ENCODE results near the gene SYT6. TPM values are rescaled to one million over a fixed set of nuclear protein-coding genes. Genes with fewer than 3 reads are reported as not detected.

SYT6 gene
- total and polyA plus RNA-seq, 2 of the 13 experiments (the other 11 are each of a cell fraction or from before 2014, with no cell fraction given) = not detected

DNA sequence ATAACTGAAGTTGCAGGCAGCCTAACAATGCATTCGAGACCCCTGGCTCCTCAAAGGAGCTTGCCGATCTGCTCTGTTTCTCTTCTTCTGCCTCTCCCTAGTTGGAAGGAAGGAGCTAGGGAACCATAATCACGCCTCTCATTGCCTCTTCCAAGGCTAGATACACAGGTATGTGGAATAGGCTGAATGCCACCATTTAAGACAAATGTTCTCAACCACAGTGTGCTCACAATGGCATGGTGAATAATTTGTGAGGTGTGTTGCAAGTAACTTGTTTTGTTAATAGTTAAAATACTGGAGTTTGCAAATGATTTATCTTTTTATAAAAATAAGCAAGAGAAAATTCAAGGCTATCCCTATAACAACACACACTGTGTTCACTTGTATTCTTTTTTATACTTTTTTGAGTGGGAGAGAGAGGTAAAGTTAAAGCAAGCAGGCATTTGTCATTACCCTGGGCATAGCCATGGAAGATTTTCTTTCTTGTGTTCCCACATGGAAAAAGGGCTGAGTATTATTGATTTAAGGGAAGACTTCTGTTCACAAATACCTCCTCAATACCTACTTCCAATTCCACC lies 45.4 kb upstream of the SYT6 start:
- WGBS (ENCODE audit: low lambda C conversion rate) = 36% methylated on average over 3 of the region's 3 CpGs
- TF ChIP-seq PHF8 (CRISPR knock-in tag; IDR thresholded peaks at IDR 0.05) (no peak), EEA1 (CRISPR knock-in tag; IDR thresholded peaks at IDR 0.05; ENCODE audit: borderline replicate concordance) (no peak), FLYWCH1 (CRISPR knock-in tag; IDR thresholded peaks at IDR 0.05) (no peak), ETV6 (CRISPR knock-in tag; conservative IDR thresholded peaks at IDR 0.05) (no peak), TOE1 (CRISPR knock-in tag; IDR thresholded peaks at IDR 0.05) (no peak)
- TF ChIP-seq, protein P1, sequence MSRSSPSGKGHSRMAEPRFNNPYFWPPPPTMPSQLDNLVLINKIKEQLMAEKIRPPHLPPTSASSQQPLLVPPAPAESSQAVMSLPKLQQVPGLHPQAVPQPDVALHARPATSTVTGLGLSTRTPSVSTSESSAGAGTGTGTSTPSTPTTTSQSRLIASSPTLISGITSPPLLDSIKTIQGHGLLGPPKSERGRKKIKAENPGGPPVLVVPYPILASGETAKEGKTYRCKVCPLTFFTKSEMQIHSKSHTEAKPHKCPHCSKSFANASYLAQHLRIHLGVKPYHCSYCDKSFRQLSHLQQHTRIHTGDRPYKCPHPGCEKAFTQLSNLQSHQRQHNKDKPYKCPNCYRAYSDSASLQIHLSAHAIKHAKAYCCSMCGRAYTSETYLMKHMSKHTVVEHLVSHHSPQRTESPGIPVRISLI (CRISPR knock-in tag; IDR thresholded peaks at IDR 0.05; ENCODE audit: borderline replicate concordance) = no peak
- no TSS peak for BruUV-seq (replicated peaks)
- H2AFZ ChIP-seq (ENCODE audit: low read length) = no peak overlapping the region
- ChIA-PET POLR2A (no interaction called here), CTCF (ENCODE audit: low intra/inter-chr PET ratio, low total read pairs) (no interaction called here)
- H3K4me2 ChIP-seq (ENCODE audit: low read depth, low read length) = no peak overlapping the region
- intact Hi-C loops (cut with micrococcal nuclease; ENCODE audit: unreplicated experiment) (no loop called here), in situ Hi-C loops (cut with HindIII; ENCODE audit: extremely low pct_ligation_motif_present, low pct_unique_long_range_greater_than_20kb) (no loop called here)
- no peaks in the 10 kb centered on the region for H4K20me1 ChIP-seq (ENCODE audit: insufficient read depth, low read length)
- DNase-seq (ENCODE audit: low spot score) = no peak
- H3K27ac ChIP-seq (ENCODE audit: extremely low read length, insufficient read depth, low read length) = no peak overlapping the region
- H3K36me3 ChIP-seq (replicated peaks in 1 of 2; ENCODE audit: control insufficient read depth in 1 of 2, insufficient read depth in 2 of 2, low read length in 2 of 2) = no peaks in the 10 kb centered on the region
- no peak overlapping the region for H3K9ac ChIP-seq (ENCODE audit: insufficient read depth, low read depth, low read length)
- FAIRE-seq = no peak
- H3K79me2 ChIP-seq (ENCODE audit: insufficient read depth, low read length) = no peaks in the 10 kb centered on the region
- no peaks in the 10 kb centered on the region for H3K9me3 ChIP-seq (ENCODE audit: low read length)
- H3K27me3 ChIP-seq (ENCODE audit: control insufficient read depth in 1 of 2, insufficient read depth in 2 of 2, low read length in 2 of 2) = no peaks in the 10 kb centered on the region
- no peak overlapping the region for H3K4me3 ChIP-seq (replicated peaks in 1 of 3; ENCODE audit: insufficient read depth in 1 of 3, low read depth in 2 of 3, low read length in 3 of 3)
- no peaks in the 10 kb centered on the region for H3K4me1 ChIP-seq (ENCODE audit: insufficient read depth, low read length)
- no peak for ATAC-seq

All from HepG2 (cell line).